DND-41 (cell line): ENCODE data around the gene SMARCA2.

Source experiments
- CTCF ChIP-seq: IDR thresholded peaks from 2 replicates; pipeline ENCODE4 v1.5.1; 2012; ENCODE audit warnings: borderline replicate concordance, low read length, moderate library complexity, mild to moderate bottlenecking; ENCODE audit not compliant: poor library complexity, severe bottlenecking; ENCODE audit errors: extremely low read depth
- EZH2 ChIP-seq: IDR thresholded peaks from 3 replicates; pipeline ENCODE4 v1.6.1; 2012; ENCODE audit warnings: borderline replicate concordance, low read depth, mild to moderate bottlenecking, moderate library complexity, low read length, inconsistent platforms; ENCODE audit not compliant: severe bottlenecking

GRCh38 chr9:2012347-2012746, 2.8 kb upstream of the SMARCA2 start:
- no peak for TF ChIP-seq CTCF
- no peak for TF ChIP-seq EZH2
